Measurements from ENCODE around the gene JAZF1.

- no peak for TF ChIP-seq CTCF (IDR thresholded peaks at IDR 0.05)
- TF ChIP-seq POLR2A (IDR thresholded peaks at IDR 0.05; ENCODE audit: low read depth): no peak
These were observed 147.7 kb downstream of the JAZF1 start for GRCh38 chr7:28032738-28033380.
